SU-DHL-6 (cell line): ENCODE results near the gene ZNF800.

Source experiments
- H2AFZ ChIP-seq: fragments of 200-600 bp; sonication (generic); 2 replicates; pipeline ENCODE4 v1.6.1; 2014; ENCODE audit warnings: low read depth, mild to moderate bottlenecking, moderate library complexity, mixed read lengths, antibody characterized with exemption, low read length; ENCODE audit not compliant: severe bottlenecking
- H3F3A ChIP-seq: fragments of 200-600 bp; shearing (Covaris generic); 2 replicates; pipeline ENCODE4 v1.6.0; 2016; ENCODE audit warnings: antibody characterized with exemption, mild to moderate bottlenecking; ENCODE audit not compliant: insufficient read depth
- H3K27ac ChIP-seq: fragments of 200-600 bp; sonication (generic); 2 replicates; pipeline ENCODE4 v1.5.1; 2016; ENCODE audit warnings: low read depth, mild to moderate bottlenecking, low read length, moderate library complexity, mixed read lengths
- H3K27me3 ChIP-seq: fragments of 200-600 bp; sonication (generic), shearing (Covaris generic); 2 replicates; pipeline ENCODE4 v1.6.0; 2014; ENCODE audit warnings: mild to moderate bottlenecking, low read length
- H3K36me3 ChIP-seq: fragments of 200-600 bp; sonication (generic); 2 replicates; pipeline ENCODE4 v1.6.1; 2014; ENCODE audit warnings: mild to moderate bottlenecking, low read length, mixed read lengths
- H3K4me2 ChIP-seq: fragments of 300-600, 200-600 bp; shearing (Covaris generic), sonication (generic); 2 replicates; pipeline ENCODE4 v1.6.0; 2014; ENCODE audit warnings: low read length, low read depth, mild to moderate bottlenecking; ENCODE audit not compliant: poor library complexity, severe bottlenecking
- H3K4me3 ChIP-seq: fragments of 200-600 bp; sonication (generic); 2 replicates; pipeline ENCODE4 v1.5.1; 2014; ENCODE audit warnings: antibody characterized with exemption, low read length, mild to moderate bottlenecking, mixed read lengths; ENCODE audit not compliant: insufficient read depth, poor library complexity, severe bottlenecking
- H3K79me2 ChIP-seq: fragments of 200-600 bp; sonication (generic); 2 replicates; pipeline ENCODE4 v1.6.1; 2014; ENCODE audit warnings: mild to moderate bottlenecking, low read length, moderate library complexity; ENCODE audit not compliant: insufficient read depth
- H3K9ac ChIP-seq: fragments of 200-600 bp; sonication (generic); 2 replicates; pipeline ENCODE4 v1.7.0; 2014; ENCODE audit warnings: mild to moderate bottlenecking, low read length
- H3K9me2 ChIP-seq: fragments of 200-600 bp; sonication (generic); replicated peaks from 2 replicates; pipeline ENCODE4 v1.6.1; 2014; ENCODE audit warnings: low read length; ENCODE audit not compliant: insufficient read depth
- H3K9me3 ChIP-seq: fragments of 200-600 bp; sonication (generic); 2 replicates; pipeline ENCODE4 v1.6.1; 2014; ENCODE audit warnings: low read length, mixed read lengths; ENCODE audit not compliant: insufficient read depth
- H4K20me1 ChIP-seq: fragments of 200-600 bp; sonication (generic); 2 replicates; pipeline ENCODE4 v1.6.1; 2014; ENCODE audit warnings: low read depth, mild to moderate bottlenecking, antibody characterized with exemption, low read length, moderate library complexity, mixed read lengths
- EZH2phosphoT487 ChIP-seq: fragments of 200-600 bp; sonication (generic), shearing (Covaris generic); conservative IDR thresholded peaks from 2 replicates; pipeline ENCODE4 v1.6.1; 2018; ENCODE audit warnings: mild to moderate bottlenecking, antibody characterized with exemption, low read length, moderate library complexity, mixed read lengths
- TF ChIP-seq, protein P1 (sequence below): fragments of 200-600 bp; sonication (generic); IDR thresholded peaks from one replicate; pipeline ENCODE4 v1.5.1; 2017; ENCODE audit warnings: antibody characterized with exemption, mild to moderate bottlenecking, low read length, moderate library complexity; ENCODE audit not compliant: insufficient read depth, poor library complexity, severe bottlenecking

The ZNF800 gene

DNA sequence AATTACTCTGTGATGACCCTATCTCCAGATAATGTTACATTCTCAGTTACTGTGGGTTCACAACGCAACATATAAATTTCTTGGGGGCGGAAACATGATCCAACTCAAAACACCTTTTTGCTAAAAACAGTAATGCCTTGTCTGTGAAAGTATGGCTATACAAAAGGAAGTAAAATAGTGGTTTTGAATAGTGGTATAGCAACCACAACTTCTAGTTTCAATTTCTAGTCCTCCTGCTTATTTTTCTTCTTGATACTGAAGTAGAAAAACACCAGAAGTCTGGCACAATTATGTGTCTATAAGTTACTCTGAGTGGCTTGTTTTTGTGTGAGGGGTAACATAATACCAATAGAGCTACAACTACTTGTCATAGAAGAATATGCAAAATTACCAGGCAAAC is 21.5 kb upstream of the ZNF800 start:
- no peaks in the 10 kb centered on the region for H3K36me3 ChIP-seq
- H3K9me2 ChIP-seq = no peaks in the 10 kb centered on the region
- TF ChIP-seq, protein P1, sequence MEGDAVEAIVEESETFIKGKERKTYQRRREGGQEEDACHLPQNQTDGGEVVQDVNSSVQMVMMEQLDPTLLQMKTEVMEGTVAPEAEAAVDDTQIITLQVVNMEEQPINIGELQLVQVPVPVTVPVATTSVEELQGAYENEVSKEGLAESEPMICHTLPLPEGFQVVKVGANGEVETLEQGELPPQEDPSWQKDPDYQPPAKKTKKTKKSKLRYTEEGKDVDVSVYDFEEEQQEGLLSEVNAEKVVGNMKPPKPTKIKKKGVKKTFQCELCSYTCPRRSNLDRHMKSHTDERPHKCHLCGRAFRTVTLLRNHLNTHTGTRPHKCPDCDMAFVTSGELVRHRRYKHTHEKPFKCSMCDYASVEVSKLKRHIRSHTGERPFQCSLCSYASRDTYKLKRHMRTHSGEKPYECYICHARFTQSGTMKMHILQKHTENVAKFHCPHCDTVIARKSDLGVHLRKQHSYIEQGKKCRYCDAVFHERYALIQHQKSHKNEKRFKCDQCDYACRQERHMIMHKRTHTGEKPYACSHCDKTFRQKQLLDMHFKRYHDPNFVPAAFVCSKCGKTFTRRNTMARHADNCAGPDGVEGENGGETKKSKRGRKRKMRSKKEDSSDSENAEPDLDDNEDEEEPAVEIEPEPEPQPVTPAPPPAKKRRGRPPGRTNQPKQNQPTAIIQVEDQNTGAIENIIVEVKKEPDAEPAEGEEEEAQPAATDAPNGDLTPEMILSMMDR = no peak
- no peak for TF ChIP-seq EZH2phosphoT487
- no peaks in the 10 kb centered on the region for H4K20me1 ChIP-seq
- H3K4me2 ChIP-seq = peak overlapping the region; percentile 18
- no peaks in the 10 kb centered on the region for H3K79me2 ChIP-seq
- no peaks in the 10 kb centered on the region for H3K9me3 ChIP-seq
- no peak overlapping the region for H3K27ac ChIP-seq
- H2AFZ ChIP-seq = no peak overlapping the region
- H3K9ac ChIP-seq = no peak overlapping the region
- no peak overlapping the region for H3K4me3 ChIP-seq
- no peaks in the 10 kb centered on the region for H3F3A ChIP-seq
- no peaks in the 10 kb centered on the region for H3K27me3 ChIP-seq

DNA sequence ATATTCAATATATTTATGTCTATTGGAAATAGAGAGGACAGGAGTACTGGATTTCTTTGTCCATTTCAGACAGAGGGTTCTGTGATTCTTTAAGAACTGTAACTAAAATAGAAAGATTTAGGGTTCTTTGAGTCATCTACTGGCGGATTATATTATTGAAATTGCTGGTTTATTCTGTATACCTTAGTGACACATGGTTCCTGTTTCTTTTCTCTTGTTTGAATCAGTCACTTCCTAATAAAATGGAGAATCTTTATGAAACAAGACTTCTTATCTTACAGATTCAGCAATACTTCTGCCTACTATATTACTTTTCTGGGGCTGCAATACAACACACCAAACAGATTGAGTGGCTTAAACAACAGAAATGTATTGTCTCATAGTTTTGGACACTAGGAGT is 20.8 kb upstream of the ZNF800 start:
- H3K9ac ChIP-seq = no peak overlapping the region
- H3K9me2 ChIP-seq = no peaks in the 10 kb centered on the region
- no peak overlapping the region for H2AFZ ChIP-seq
- H3K27ac ChIP-seq = no peak overlapping the region
- H4K20me1 ChIP-seq = no peaks in the 10 kb centered on the region
- no peaks in the 10 kb centered on the region for H3K36me3 ChIP-seq
- H3K9me3 ChIP-seq = no peaks in the 10 kb centered on the region
- no peaks in the 10 kb centered on the region for H3K79me2 ChIP-seq
- H3K4me3 ChIP-seq = no peak overlapping the region
- H3K4me2 ChIP-seq = no peak overlapping the region
- no peaks in the 10 kb centered on the region for H3F3A ChIP-seq
- no peaks in the 10 kb centered on the region for H3K27me3 ChIP-seq
- TF ChIP-seq, protein P1 = no peak
- TF ChIP-seq EZH2phosphoT487 = no peak

DNA sequence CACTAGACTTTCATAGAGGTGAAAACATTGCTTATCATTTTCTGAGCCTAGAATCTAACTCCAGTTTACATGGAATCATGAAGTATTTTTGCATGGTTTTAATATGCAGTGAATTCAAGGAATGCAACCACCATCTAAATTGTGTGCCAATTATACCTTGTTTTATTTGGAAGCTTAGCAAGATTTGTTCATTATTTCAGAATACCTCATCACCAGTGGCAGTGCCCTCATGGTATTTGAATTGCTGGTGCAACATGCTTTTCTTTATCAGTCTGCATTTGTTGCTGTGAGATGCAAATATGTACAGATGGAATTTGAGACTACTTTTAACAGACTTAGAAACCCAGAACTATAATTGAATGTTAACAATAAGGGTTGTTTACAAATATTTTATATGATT is 18.7 kb upstream of the ZNF800 start:
- Histone ChIP-seq H3K27ac (no peak overlapping the region), H4K20me1 (no peaks in the 10 kb centered on the region), H3K9me3 (no peaks in the 10 kb centered on the region), H3F3A (no peaks in the 10 kb centered on the region), H2AFZ (no peak overlapping the region), H3K4me3 (no peak overlapping the region), H3K79me2 (no peaks in the 10 kb centered on the region), H3K36me3 (no peaks in the 10 kb centered on the region), H3K4me2 (no peak overlapping the region), H3K9ac (no peak overlapping the region), H3K27me3 (no peaks in the 10 kb centered on the region), H3K9me2 (no peaks in the 10 kb centered on the region)
- TF ChIP-seq, protein P1 = no peak
- TF ChIP-seq EZH2phosphoT487 = no peak
